Measurements from ENCODE around the gene RPL38. TPM values are rescaled to one million over a fixed set of nuclear protein-coding genes. Genes with fewer than 3 reads are reported as not detected.

RPL38 gene
- polyA plus RNA-seq, 1 of the 3 experiments (the other 2 are of a cell fraction) = 4,154 TPM

GRCh38 chr17:74220219-74220618 lies 16.7 kb downstream of the RPL38 start:
- no peaks in the 10 kb centered on the region for H3K27me3 ChIP-seq (ENCODE audit: insufficient read depth)
- no peak overlapping the region for H3K4me3 ChIP-seq (ENCODE audit: low read depth in 2 of 2, low read length in 1 of 2)
- no peak overlapping the region for H3K9ac ChIP-seq
- no peak overlapping the region for H3K4me2 ChIP-seq
- no peak overlapping the region for H2AFZ ChIP-seq (ENCODE audit: low read depth)
- TF ChIP-seq NFIC (IDR thresholded peaks at IDR 0.05; ENCODE audit: borderline replicate concordance) (no peak), POLR2AphosphoS5 (IDR thresholded peaks at IDR 0.05; ENCODE audit: low read depth, low read length) (no peak), FOSL2 (IDR thresholded peaks at IDR 0.05; ENCODE audit: borderline replicate concordance, low read depth) (no peak), YY1 (IDR thresholded peaks at IDR 0.05; ENCODE audit: low read depth) (no peak), PBX3 (IDR thresholded peaks at IDR 0.05) (no peak), CHD2 (IDR thresholded peaks at IDR 0.05; ENCODE audit: low read length, partially characterized antibody) (no peak), RXRA (IDR thresholded peaks at IDR 0.05; ENCODE audit: borderline replicate concordance, low read depth) (no peak), ZBTB33 (IDR thresholded peaks at IDR 0.05; ENCODE audit: borderline replicate concordance, low read depth) (no peak), RCOR1 (IDR thresholded peaks at IDR 0.05; ENCODE audit: low read length) (no peak), SIN3A (IDR thresholded peaks at IDR 0.05; ENCODE audit: borderline replicate concordance, low read depth, low read length) (no peak), ELF1 (IDR thresholded peaks at IDR 0.05) (no peak), EZH2phosphoT487 (IDR thresholded peaks at IDR 0.05; ENCODE audit: borderline replicate concordance, low read depth) (no peak), JUND (IDR thresholded peaks at IDR 0.05) (no peak), MXI1 (IDR thresholded peaks at IDR 0.05; ENCODE audit: low read depth, low read length) (no peak), IRF3 (IDR thresholded peaks at IDR 0.05; ENCODE audit: low read depth, low read length) (no peak), FOXM1 (IDR thresholded peaks at IDR 0.05; ENCODE audit: low read depth) (no peak), EP300 (IDR thresholded peaks at IDR 0.05; ENCODE audit: borderline replicate concordance in 1 of 2, low read depth in 1 of 2, low read length in 1 of 2) (no peak)
- no peak for DNase-seq
- 66% methylated on average over 2 of the region's 2 CpGs for WGBS (ENCODE audit: low lambda C conversion rate)
- H3K9me2 ChIP-seq = no peaks in the 10 kb centered on the region
- no peaks in the 10 kb centered on the region for H4K20me1 ChIP-seq (ENCODE audit: insufficient read depth)
- no peaks in the 10 kb centered on the region for H3K36me3 ChIP-seq (replicated peaks in 1 of 2; ENCODE audit: control insufficient read depth in 1 of 2, insufficient read depth in 2 of 2, low read length in 1 of 2)
- no peaks in the 10 kb centered on the region for H3K9me3 ChIP-seq
- H3K79me2 ChIP-seq (ENCODE audit: insufficient read depth) = no peaks in the 10 kb centered on the region
- H3K27ac ChIP-seq (ENCODE audit: low read depth in 2 of 2, low read length in 1 of 2) = no peak overlapping the region
- ChIA-PET POLR2A (no interaction called here), CTCF (interaction anchor here (0.6 to 1.8 kb wide), 8 partner anchors 9 to 141 kb away, joined by 3 to 9 read pairs (median 3); no protein-coding TSS in a partner anchor)
- no peaks in the 10 kb centered on the region for H3F3A ChIP-seq (replicated peaks; ENCODE audit: insufficient read depth)
- H3K4me1 ChIP-seq (ENCODE audit: control insufficient read depth in 1 of 2, insufficient read depth in 2 of 2, low read depth in 1 of 2, low read length in 1 of 2) = peaks cover 0 to 26% of the 10 kb centered on the region in 2 experiments; a peak in 1 of 4 replicates

Measured in SK-N-SH (cell line).